Activated T-helper 1 cell treated with anti-CD3 and anti-CD28 coated beads, Interleukin-12 subunit alpha, Interleukin-12 subunit beta, Interleukin-2, Interleukin-4 antibody, amounts not matched to agents 30 ng/mL and 10 ng/mL and 1 ng/mL, durations not matched to agents 14 hours and 24 hours and 36 hours (primary cell): ENCODE results near the gene ATP13A2. TPM values are rescaled to one million over a fixed set of nuclear protein-coding genes. Genes with fewer than 3 reads are reported as not detected.

Experiments used
- DNase-seq: peaks from one replicate; pipeline ENCODE4 v3.0.0; 2021; ENCODE audit warnings: low spot score
- H3K27ac Mint-ChIP-seq: one replicate; pipeline ENCODE4 v1.8.0; 2021; ENCODE audit warnings: mild to moderate bottlenecking, mixed read lengths
- H3K27me3 Mint-ChIP-seq: one replicate; pipeline ENCODE4 v1.8.0; 2022; ENCODE audit warnings: mild to moderate bottlenecking, moderate library complexity, mixed read lengths; ENCODE audit not compliant: insufficient read depth
- H3K36me3 Mint-ChIP-seq: one replicate; pipeline ENCODE4 v1.8.0; 2021; ENCODE audit warnings: low read depth, mixed read lengths
- H3K4me1 Mint-ChIP-seq: one replicate; pipeline ENCODE4 v1.8.0; 2021; ENCODE audit warnings: low read depth, mixed read lengths
- H3K4me3 Mint-ChIP-seq: one replicate; pipeline ENCODE4 v1.8.0; 2021; ENCODE audit warnings: mild to moderate bottlenecking, moderate library complexity, mixed read lengths
- H3K9me3 Mint-ChIP-seq: one replicate; pipeline ENCODE4 v1.8.0; 2021; ENCODE audit warnings: mixed read lengths
- intact Hi-C: fragments of 100-400 bp; cut with micrococcal nuclease; formaldehyde crosslinking; loops from one replicate; pipeline ENCODE4 v1.15.1; 2024
- total RNA-seq: library from RNA; stranded (reverse); gene quantifications from 2 replicates; pipeline ENCODE4 v1.2.3, GENCODE V29; 2022

The ATP13A2 gene
- total RNA-seq, 1 donor from 2014 or later: 48.3 TPM

GRCh38 chr1:17009706-17010105 is 2.0 kb downstream of the ATP13A2 start:
- no peak for DNase-seq
- Mint-ChIP-seq H3K27me3 (peaks cover 4% of the 10 kb centered on the region), H3K9me3 (no peaks in the 10 kb centered on the region), H3K4me3 (no peak overlapping the region), H3K36me3 (no peaks in the 10 kb centered on the region), H3K4me1 (peaks cover 23% of the 10 kb centered on the region), H3K27ac (no peak overlapping the region)
- intact Hi-C loops: loop anchor here (2.0 kb wide), 1 partner anchor 49 kb away; no protein-coding TSS in a partner anchor

- intact Hi-C loops: no loop called here
- Mint-ChIP-seq H3K9me3 (no peaks in the 10 kb centered on the region), H3K36me3 (peaks cover 4% of the 10 kb centered on the region), H3K27ac (no peak overlapping the region), H3K4me1 (peaks cover 19% of the 10 kb centered on the region), H3K4me3 (no peak overlapping the region), H3K27me3 (peaks cover 4% of the 10 kb centered on the region)
- no peak for DNase-seq
These were observed 3.4 kb downstream of the ATP13A2 start for GRCh38 chr1:17008208-17008855.

- H3K4me3 Mint-ChIP-seq: no peak overlapping the region
- no peak overlapping the region for H3K27ac Mint-ChIP-seq
- no peak for DNase-seq
- intact Hi-C loops: no loop called here
- H3K36me3 Mint-ChIP-seq: peaks cover 6% of the 10 kb centered on the region
- H3K4me1 Mint-ChIP-seq: peaks cover 18% of the 10 kb centered on the region
- H3K9me3 Mint-ChIP-seq: no peaks in the 10 kb centered on the region
- H3K27me3 Mint-ChIP-seq: no peaks in the 10 kb centered on the region
These were observed 4.6 kb downstream of the ATP13A2 start for GRCh38 chr1:17007121-17007520.

DNA sequence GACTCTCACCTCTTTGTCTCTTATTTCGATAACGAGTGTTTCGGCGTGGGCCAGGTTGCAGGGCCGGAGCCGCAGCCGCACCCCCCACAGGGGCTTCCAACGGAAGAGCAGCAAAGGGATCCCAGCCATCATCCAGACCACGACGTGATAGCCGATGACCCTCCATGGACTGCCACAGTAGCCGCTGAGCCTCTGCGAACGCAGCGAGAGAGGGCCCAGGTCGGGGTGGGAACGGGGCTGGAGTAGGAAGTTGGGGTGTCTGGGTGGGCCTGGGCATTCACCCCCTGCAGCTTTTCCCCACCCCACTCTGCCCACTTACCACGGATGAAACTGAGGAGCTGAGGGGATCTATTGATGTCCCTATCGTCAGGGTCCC is 6.4 kb downstream of the ATP13A2 start:
- H3K4me3 Mint-ChIP-seq: no peak overlapping the region
- no peak for DNase-seq
- peaks cover 6% of the 10 kb centered on the region for H3K36me3 Mint-ChIP-seq
- H3K9me3 Mint-ChIP-seq: no peaks in the 10 kb centered on the region
- H3K4me1 Mint-ChIP-seq: peaks cover 7% of the 10 kb centered on the region
- intact Hi-C loops: no loop called here
- no peak overlapping the region for H3K27ac Mint-ChIP-seq
- H3K27me3 Mint-ChIP-seq: no peaks in the 10 kb centered on the region

DNA sequence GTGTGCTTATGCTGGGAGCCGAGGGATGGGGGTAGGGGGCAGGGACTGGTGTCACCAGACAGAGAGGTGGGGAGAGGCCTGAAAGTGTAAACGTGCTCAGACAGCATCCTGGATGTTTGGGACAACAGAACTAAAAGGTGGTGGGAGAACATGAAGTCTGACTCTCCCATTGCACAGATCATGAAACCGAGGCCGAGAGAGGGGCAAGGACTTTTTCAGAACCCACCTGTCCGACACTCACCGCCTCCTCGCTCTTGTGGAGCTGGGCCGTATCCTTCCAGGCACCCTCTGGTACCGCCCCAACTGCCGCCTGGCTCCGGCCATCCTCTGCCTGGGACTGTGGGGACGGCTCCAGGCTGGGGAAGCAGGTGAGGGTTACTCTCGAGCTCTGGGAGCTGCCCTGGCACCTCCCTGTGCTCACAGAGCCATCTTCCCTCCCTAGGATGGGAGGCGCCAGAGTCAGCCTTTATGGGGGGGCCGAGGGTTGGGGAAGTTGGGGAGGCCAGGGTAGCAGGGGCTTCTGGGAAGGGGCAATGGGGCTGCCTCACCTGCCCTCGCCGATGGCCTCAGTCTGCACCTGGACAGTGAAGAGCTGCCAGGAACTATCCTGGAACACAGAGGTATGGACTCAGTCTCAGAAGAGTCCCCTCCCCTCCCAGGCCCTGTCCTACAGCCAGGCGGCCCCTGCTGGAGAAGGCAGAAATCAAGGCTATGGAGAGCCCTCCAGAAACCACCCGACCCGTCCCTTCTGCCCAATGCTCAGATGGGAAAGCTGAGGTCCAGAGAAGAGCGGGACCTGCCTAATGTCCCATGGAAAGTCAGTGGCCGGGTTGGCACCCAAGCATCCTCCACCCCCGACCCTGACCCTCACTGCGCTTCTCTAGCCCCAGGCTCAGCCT is 7.0 kb downstream of the ATP13A2 start:
- intact Hi-C loops: no loop called here
- no peak overlapping the region for H3K27ac Mint-ChIP-seq
- peaks cover 6% of the 10 kb centered on the region for H3K36me3 Mint-ChIP-seq
- no peaks in the 10 kb centered on the region for H3K9me3 Mint-ChIP-seq
- H3K4me3 Mint-ChIP-seq: no peak overlapping the region
- peaks cover 1% of the 10 kb centered on the region for H3K4me1 Mint-ChIP-seq
- no peak for DNase-seq
- no peaks in the 10 kb centered on the region for H3K27me3 Mint-ChIP-seq

DNA sequence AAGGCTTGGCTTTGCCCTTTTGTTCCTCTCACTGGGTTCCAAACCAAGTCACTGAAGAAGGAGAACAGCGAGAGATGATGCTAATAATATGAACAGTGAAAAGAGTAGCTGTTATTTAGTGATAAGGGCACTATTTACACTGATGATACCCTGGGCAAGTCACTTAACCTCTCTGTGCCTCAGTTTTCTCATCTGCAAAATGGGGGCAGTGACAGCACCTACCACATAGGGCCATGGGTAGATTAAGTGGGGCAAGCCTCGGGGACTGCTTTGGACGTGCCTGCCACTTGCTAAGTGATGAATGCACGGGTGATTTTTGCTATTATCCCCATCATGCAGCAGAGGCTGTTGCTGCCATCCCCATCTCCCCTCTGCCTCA is 9.2 kb downstream of the ATP13A2 start:
- Mint-ChIP-seq H3K27me3 (no peaks in the 10 kb centered on the region), H3K36me3 (peaks cover 12% of the 10 kb centered on the region), H3K27ac (no peak overlapping the region), H3K4me1 (no peaks in the 10 kb centered on the region), H3K4me3 (no peak overlapping the region), H3K9me3 (no peaks in the 10 kb centered on the region)
- intact Hi-C loops: no loop called here
- no peak for DNase-seq

- DNase-seq: no peak
- H3K4me3 Mint-ChIP-seq: no peak overlapping the region
- H3K4me1 Mint-ChIP-seq: no peaks in the 10 kb centered on the region
- intact Hi-C loops: no loop called here
- no peak overlapping the region for H3K27ac Mint-ChIP-seq
- no peaks in the 10 kb centered on the region for H3K9me3 Mint-ChIP-seq
- peaks cover 12% of the 10 kb centered on the region for H3K36me3 Mint-ChIP-seq
- no peaks in the 10 kb centered on the region for H3K27me3 Mint-ChIP-seq
These were observed 9.8 kb downstream of the ATP13A2 start for GRCh38 chr1:17001760-17002523.

DNA sequence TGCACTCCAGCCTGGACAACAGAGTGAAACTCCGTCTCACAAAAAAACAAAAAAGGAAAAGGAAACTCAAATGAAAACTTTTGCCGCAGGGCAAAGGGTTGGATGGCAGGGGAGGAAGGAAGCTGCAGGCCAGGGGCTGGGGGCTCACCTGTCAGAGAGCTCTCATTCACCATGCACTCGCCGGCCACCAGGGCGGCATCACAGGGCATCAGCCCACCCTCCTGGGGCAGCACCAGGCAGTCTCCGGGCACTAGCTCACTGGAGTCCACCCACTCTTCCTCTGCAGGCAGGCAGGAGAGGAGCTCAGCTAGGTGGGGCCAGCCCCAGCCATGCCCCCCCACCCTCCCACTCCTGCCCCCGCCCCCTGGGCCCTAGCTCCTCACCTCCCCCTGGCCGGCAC is 11.9 kb downstream of the ATP13A2 start:
- H3K4me1 Mint-ChIP-seq: no peaks in the 10 kb centered on the region

GRCh38 chr1:16998589-16998988 is 13.1 kb downstream of the ATP13A2 start:
- Mint-ChIP-seq H3K9me3 (no peaks in the 10 kb centered on the region), H3K27me3 (no peaks in the 10 kb centered on the region), H3K4me1 (no peaks in the 10 kb centered on the region), H3K27ac (no peak overlapping the region), H3K4me3 (no peak overlapping the region), H3K36me3 (peaks cover 11% of the 10 kb centered on the region)
- intact Hi-C loops: no loop called here
- DNase-seq: no peak

More for the DNA sequence above, 11.9 kb downstream of the ATP13A2 start:
- H3K36me3 Mint-ChIP-seq: peaks cover 15% of the 10 kb centered on the region
- H3K4me3 Mint-ChIP-seq: no peak overlapping the region
- H3K27ac Mint-ChIP-seq: no peak overlapping the region
- H3K27me3 Mint-ChIP-seq: no peaks in the 10 kb centered on the region
- intact Hi-C loops: no loop called here
- H3K9me3 Mint-ChIP-seq: no peaks in the 10 kb centered on the region
- DNase-seq: no peak

GRCh38 chr1:16996845-16997244 is 14.9 kb downstream of the ATP13A2 start:
- H3K4me1 Mint-ChIP-seq: no peaks in the 10 kb centered on the region
- no peak overlapping the region for H3K4me3 Mint-ChIP-seq
- H3K27ac Mint-ChIP-seq: no peak overlapping the region
- H3K27me3 Mint-ChIP-seq: no peaks in the 10 kb centered on the region
- peaks cover 9% of the 10 kb centered on the region for H3K36me3 Mint-ChIP-seq
- DNase-seq: no peak
- H3K9me3 Mint-ChIP-seq: no peaks in the 10 kb centered on the region
- intact Hi-C loops: no loop called here

DNA sequence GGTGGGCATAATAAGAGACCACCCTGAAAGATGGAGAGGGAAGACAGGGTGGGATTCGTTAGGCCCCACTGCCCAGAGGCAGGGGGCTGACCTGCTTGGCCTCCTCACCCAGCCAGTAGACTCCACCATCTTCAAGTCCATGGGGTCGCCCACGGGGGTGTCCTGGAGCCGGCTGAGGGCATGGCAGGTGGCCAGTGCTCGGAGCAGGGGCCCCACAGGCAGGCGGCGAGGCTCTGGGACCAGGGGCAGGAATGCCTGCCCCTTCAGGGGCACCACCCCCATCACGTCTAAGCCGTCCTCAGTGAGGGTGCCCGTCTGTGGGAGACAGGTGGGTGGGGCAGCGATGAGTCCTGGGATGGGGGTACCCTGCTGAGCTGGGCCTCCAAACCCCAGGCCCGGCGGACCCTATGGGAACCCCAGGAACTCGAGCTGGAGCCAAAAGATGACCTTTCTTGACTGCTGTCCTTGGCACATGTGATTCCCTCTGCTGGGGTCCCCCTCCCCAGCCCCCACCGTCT is 18.1 kb downstream of the ATP13A2 start:
- Mint-ChIP-seq H3K27ac (no peak overlapping the region), H3K9me3 (no peaks in the 10 kb centered on the region), H3K36me3 (peaks cover 7% of the 10 kb centered on the region), H3K27me3 (no peaks in the 10 kb centered on the region), H3K4me1 (no peaks in the 10 kb centered on the region), H3K4me3 (no peak overlapping the region)
- DNase-seq: no peak
- intact Hi-C loops: no loop called here

DNA sequence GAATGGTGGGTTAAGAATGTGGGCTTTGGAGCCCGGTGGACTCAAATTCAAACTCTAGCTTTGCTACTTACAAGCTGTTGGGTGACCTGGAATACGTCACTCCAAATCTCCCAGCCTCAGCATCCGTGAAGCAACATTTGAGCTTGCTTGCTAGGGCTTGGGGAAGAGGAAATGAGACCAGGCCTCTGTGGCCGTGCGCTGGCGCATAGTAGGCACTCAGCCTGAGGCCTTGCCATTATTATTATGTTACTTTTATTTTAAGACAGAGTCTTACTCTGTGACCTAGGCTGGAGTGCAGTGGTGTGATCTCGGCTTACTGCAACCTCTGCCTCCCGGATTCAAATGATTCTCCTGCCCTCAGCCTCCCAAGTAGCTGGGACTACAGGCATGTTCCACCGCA is 19.1 kb downstream of the ATP13A2 start:
- H3K27ac Mint-ChIP-seq: no peak overlapping the region
- H3K36me3 Mint-ChIP-seq: peaks cover 5% of the 10 kb centered on the region

GRCh38 chr1:16992102-16992501 is 19.6 kb downstream of the ATP13A2 start:
- Mint-ChIP-seq H3K9me3 (no peaks in the 10 kb centered on the region), H3K4me3 (no peak overlapping the region), H3K27ac (no peak overlapping the region), H3K27me3 (no peaks in the 10 kb centered on the region), H3K4me1 (no peaks in the 10 kb centered on the region), H3K36me3 (peaks cover 5% of the 10 kb centered on the region)
- DNase-seq: no peak
- intact Hi-C loops: no loop called here

More for the DNA sequence above, 19.1 kb downstream of the ATP13A2 start:
- Mint-ChIP-seq H3K27me3 (no peaks in the 10 kb centered on the region), H3K9me3 (no peaks in the 10 kb centered on the region), H3K4me3 (no peak overlapping the region), H3K4me1 (no peaks in the 10 kb centered on the region)
- intact Hi-C loops: no loop called here
- DNase-seq: no peak
